Measurements from ENCODE around the gene DUS1L. TPM values are rescaled to one million over a fixed set of nuclear protein-coding genes. Genes with fewer than 3 reads are reported as not detected.

The DUS1L gene
- total RNA-seq, result 131 and 136 TPM in 2 replicates

DNA sequence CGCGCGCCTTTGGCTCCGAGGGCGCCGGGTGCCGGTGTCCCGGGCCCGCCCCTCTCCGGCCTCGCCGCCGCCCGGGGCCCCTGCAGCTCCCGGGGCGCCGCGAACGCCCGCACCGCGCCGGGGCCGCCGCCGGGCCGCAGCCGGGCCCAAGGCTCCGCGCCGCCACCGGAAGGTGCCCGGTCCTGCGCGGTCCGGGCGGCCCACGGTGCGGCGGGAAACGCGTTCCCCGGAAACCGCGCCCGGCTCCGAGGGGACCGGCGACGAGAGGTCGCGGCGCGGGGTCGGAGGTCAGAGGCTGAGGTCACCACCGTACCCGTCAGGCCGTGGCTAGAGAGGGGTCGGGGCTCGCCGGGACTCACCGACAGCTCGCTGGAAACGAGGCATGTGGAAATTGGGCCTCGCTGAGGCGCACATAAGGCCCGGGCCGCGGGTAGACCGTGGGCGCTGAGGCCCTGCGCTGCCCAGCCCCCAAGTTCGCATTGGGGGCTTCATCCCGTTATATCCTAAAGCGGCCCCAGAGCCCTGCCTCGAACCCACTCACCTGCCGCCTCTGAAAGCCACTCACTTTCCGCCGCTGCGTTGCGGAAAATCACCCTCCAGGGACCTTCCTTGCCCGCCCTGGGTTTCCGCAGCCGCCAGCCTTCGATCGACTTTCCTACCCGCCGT lies at the start of gene DUS1L:
DUS1L (minus strand) TSS at position 167 of the 666 bp plus-strand sequence. CDS start 745 bp downstream, outside the sequence.
- intact Hi-C loops (cut with micrococcal nuclease), result loop anchor here (1.0 to 5.0 kb wide), 5 partner anchors 14 to 89 kb away; partner anchors contain the start of genes CENPX, DCXR, FASN and GPS1

DNA sequence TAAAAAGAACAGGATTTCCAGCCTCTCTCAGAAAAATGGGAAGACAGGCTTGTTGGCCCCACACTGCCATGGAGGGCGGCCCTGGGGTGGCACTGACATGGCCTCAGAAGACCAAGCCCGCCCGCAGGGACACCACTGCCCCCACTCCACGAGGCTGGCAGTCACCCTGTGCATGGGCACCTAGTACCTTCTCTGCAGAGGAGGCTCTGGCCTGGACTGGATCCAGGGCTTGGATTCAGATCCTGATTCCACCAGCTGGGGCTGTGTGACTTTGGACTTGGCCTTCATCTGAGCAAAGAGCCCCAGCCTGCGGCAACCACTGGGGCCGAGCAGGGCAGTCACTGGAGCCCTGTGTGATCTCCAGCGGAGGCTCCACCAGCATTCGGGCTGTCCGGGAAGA lies 49.3 kb upstream of the DUS1L start:
- intact Hi-C loops (cut with micrococcal nuclease), result no loop called here

DNA sequence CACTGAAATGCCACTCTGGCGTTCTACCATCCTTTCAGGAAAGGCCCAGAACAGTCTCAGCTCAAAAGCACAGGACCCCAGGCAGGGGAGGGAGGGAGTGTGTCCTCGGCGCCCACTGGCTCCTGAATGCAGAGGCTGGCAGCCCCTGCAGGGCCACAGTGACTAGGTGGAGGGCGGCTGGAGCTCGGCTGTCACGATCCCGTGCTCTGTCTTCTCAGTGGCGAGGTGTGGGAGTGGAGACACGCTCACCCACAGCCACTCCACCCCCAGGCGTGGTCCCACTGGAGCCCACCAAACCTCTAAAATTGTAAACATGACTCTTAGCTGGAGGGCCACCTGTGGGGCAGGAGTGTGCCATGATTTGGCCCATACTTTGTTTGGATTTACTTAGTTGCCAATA lies 48.8 kb upstream of the DUS1L start:
- intact Hi-C loops (cut with micrococcal nuclease), result no loop called here

DNA sequence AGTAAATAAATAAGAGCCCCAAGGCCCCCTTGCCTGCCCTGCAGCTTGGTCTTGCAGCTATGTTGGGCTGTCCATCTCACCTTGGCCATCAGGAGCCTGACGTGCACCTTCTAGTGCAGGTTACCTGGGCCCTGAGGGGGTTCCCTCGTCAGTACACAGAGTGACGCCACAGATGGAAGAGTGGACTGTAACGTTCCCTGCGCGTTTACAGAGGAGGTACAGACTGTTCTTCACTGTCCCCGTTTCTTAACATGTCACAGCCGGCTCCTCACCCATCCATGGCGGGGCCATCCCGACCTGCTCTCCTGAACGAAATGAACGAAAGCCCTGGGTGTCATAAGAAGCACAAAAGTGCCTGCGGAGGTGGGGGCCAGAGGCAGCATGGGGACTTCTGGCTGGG lies 48.3 kb upstream of the DUS1L start:
- intact Hi-C loops (cut with micrococcal nuclease), result no loop called here

DNA sequence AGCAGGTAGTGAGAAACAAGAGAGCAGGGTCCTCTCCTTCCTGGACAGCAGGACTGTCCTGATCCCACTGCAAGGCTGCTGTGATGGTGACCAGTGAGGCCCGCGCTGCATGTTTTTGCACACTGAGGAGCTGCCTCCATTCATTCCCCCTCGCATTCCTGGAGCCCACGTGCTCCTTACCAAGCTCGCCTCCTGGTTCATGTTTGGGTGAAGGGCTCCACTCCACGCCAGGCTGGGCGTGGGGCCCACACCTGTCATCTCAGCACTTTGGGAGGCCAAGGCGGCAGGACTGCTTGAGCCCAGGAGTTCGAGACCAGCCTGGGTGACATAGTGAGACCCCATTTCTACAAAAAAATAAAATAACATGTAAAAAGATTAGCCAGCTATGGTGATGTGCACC lies 47.8 kb upstream of the DUS1L start:
- intact Hi-C loops (cut with micrococcal nuclease), result no loop called here

DNA sequence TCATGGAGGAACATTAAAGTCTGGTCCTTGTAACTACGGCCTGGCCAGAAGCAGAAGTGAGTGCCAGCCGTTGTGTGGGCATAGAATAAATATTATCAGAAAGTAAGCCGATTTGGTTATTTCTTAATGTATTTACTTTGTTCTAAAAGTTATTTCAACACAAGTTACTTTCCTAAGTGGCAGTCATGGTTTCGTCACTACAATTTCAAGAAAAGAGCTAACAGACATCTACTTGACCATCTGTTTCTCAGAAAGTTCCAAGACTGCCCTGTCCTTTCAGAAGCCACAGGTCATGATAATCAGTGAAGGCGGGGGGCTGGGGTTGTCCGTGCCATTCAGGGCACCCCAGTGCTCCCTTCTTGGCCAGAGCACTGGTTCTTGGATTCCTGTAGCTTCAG lies 47.3 kb upstream of the DUS1L start:
- intact Hi-C loops (cut with micrococcal nuclease), result no loop called here

DNA sequence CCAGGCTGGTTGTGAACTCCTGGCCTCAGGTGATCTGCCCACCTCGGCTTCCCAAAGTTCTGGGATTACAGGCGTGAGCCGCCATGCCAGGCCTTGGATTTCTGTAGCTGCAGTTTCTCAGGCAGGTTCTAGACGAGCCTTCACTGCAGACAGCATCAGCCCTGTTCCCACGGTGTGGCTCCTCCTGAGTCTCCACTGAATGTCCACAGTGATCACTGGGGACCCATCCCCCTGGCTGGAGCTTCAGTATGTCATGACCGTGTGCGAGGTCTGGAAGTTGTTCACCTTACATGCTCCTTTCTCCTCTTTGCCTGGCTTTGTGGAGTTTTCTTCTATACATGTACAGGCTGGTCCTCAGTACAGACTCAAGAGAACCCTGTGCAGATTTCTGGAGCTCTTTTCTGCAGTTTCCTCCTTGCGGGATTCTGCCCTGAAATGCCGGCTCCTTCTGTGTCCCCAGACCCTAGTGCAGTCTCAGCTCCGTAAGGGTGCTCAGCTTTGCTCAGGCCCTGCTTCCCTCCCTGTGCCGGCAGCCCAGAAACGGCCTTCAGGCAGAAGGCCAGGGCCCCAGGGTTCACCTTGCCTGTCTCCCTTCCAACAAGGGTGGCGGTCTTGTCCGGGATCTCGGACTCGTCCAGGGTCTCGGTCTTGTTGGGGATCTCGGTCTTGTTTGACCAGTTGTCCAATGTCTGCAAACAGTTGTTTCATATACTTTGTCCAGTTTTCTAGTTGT lies 46.7 kb upstream of the DUS1L start:
- intact Hi-C loops (cut with micrococcal nuclease), result no loop called here

DNA sequence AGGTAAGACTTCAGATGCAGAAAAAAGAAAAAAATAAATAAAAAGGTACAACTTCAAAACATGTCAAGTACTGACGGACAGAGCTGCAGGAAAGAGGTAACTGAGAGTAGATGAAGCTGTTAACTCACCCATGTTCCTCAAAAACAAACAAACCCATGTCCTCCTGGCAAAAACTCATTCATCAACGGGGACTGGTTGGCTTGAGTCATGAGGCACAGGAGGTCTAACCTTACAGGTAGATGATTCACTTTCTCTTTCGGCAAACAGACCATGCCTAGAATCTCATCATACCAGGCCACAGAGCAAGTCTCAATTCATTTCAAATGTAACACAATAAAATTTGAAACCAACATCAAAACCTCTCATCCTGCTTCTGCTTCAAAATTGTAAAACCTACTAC lies 44.7 kb upstream of the DUS1L start:
- intact Hi-C loops (cut with micrococcal nuclease), result loop anchor here (1.0 kb wide), 1 partner anchor 12 kb away; the partner anchor contains the start of gene FASN

DNA sequence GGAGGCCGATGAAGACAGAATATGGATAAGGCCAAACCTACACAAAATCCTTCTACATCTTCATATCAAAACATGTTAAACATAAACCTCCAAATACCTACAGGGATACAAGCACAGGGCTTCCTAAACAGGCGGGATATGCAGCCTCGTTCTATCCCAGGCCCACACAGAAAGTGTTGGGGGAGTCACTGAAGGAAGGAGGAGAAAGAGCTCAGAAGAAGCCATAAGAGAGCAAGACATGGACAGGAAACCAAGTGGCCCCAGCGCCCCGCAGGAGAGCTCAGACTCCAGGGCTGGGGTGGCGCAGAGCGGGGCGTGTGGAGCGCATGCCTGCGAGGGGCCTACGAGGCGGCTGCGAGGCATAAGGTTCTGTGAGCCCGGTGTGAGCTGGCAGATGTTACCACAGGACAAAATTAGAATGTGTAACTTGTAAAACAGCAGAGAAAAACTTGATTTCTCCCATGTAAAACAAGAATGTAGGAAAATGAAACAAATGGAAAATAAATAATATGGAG lies 43.4 kb upstream of the DUS1L start:
- intact Hi-C loops (cut with micrococcal nuclease), result no loop called here

DNA sequence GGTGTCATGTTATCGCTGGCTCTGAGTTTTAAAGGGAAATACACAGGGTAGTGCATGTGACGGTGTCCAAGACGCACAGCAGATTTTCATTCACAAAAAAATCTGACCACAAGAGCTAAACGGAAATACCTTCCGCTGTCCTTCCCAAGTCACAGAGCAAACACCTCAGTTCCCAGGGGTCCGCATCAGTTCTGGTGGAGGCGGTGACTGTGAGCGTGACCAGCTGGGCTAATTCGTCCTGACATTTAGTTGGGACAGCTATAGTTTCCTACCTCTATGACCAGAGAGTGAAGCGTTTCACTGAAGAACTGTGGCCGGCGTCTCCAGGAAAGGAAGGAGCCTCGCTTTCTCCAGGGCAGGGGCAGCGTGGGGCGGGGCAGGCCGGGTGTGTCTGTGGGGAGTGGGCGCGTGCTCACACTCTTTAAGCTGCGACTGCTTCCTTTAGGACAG lies 42.9 kb upstream of the DUS1L start:
- intact Hi-C loops (cut with micrococcal nuclease), result no loop called here

DNA sequence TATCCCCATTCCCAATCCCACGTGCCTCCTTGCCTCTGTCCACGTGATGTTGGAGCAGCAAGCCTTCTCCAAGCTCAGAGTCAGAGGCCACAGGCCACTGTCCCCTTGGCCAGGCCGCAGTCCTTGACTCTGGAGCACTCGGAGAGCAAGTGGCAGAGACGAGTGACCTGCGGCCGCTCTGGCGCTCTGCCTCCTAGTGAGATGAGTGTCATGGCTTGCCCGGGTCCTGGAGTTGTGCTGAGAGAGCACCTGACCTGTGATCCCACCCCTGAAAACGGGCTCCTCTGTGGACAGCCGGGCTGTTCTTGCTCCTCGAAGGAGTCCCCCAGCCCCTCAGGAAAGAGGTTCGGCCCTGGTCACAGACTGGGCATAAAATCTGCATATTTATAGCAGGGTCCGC lies 42.4 kb upstream of the DUS1L start:
- intact Hi-C loops (cut with micrococcal nuclease), result no loop called here

DNA sequence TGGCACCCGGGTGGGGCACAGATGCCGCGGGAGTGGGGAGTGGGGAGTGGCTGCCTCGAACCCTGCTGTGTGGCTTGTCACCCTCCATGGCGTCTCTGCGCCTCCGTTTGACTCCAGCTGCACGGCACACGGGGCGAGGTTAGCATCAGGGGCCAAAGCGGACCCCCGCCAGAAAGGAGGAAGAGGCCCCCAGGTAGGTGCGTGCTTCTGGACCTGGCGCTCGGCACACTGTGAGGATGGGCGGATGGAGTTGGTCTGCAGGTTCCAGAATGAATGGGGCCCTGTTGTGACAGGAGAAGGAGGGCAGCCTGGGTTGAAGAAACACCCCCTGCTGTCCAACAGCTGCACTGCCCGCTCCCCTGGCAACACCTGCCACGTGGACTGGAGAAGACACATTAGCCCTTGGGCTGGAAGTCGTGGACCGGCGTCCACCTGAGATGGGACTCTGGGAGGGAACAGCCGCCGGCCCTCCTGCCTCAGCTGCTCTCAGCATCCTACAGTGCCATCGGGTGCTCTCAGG lies 41.8 kb upstream of the DUS1L start:
- intact Hi-C loops (cut with micrococcal nuclease), result no loop called here

DNA sequence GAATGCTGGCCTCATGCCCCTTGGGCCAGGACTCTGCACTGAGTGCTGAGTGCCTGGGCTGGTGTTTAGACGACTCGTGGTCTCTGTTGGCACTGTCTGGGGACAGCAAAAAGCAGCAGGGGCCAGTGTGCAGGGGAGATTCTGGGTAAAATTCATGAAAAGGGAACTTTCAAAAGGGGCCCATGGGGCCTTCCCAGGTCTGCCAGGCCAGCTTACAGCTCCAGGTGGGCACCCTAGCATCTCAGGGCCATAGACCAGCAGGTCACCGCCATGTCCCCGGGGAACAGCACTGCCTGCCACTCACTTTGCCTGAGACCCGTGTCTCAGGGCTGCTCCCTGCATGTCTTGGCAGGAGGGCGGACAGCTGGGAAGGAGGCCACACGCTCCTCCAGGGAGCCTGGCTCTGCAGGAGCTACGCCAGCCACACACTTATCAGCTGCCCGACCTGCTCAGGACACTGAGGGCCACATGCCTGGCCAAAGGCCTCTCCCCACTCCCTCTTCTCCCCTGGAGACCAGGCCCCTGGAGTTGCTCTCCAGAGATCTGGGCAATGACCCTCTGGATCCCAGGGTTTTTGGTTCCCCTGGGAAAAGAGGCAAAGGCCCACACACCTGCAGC lies 41.2 kb upstream of the DUS1L start:
- intact Hi-C loops (cut with micrococcal nuclease), result loop anchor here (1.0 kb wide), 3 partner anchors 8 to 48 kb away; partner anchors contain the start of gene FASN

DNA sequence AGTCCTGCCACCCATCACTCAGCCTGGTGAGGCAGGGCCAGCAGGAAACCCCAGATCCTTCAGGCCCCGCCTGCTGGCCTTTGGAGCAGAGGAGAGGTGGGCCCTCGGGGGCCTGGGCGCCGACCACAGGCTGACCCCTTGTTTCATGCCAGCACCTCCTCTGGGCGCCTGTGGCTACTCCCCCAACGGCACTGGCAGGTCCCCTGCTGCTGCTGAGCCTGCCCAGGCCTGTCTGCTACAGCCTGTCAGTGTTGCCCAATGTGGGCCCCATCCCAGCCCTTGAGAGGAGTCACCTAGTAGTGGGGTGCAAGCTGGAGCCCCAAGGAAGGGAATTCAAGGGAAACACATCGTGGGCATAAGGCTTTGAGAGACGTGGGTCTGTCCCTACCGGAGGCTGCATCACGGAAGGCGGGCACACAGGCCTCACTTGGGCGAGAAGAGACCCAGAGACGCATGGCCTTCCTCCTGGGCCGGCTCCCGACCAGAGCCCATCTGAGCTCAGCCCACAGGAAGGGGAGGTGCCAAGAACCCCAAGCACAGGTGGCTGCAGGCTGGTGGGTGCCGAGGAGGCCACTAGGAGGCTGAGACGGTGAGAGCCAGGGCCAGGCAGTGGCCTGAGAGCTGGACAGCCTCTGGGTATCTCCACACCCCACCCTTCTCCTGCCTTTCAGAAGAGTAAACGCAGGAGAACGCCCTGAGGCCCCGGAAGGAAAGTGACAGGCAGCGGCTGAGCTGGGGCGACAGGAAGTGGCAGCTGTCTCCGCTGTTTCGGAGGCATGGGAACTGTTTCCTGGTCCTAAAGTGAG lies 40.5 kb upstream of the DUS1L start:
- intact Hi-C loops (cut with micrococcal nuclease), result loop anchor here (1.0 kb wide), 3 partner anchors 8 to 48 kb away; partner anchors contain the start of gene FASN

DNA sequence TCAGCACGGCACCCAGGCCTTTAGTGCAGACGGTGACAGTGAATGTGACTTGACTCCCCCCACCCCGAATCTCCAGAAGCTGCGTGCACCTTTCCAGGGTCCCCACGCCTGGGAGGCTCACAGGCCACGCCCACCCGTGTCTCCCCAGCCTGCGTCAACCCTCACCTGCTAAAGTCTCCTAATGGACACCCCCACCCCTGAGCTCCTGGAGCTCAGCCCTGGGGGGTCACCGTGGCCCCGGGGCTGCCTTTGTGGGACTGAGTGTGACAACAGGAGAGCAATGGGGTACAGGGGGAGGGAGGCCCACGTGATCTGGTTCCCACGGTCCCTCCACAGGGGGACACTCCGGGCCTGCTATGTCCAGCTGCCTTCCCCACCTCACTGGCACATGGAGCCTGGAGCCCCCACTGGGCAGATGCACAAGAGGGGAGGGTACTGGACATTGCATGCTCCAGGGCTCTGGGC lies 39.8 kb upstream of the DUS1L start:
- intact Hi-C loops (cut with micrococcal nuclease), result no loop called here

DNA sequence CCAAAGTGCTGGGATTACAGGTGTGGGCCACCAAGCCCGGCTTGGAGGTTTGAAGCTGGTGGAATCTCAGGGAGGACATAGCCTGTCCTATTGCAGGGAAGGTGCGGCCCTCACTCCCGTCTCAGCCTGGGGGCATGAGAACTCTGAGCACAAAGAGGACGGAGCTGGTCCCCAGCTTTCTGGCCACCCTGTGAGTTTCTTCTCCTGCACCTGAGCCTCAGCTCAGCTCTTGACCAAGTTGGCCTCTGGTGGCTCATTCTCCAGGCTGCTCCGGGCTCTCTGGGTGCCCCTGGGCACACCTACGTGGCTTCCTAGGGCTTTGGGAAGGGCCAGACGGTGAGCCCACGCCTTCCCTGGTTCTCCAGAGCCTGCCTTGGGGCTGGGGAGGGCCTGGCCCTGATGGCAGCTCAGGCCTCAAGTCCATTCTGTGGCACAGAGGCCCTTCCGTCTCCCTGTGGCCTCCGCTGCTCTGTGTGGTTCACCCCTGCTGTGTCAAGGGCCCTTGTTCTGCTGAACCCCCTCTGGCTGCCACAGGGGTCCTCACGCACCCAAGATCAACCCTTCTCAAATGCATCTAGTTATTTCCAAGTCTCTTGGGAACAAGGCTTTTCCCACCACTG lies 39.3 kb upstream of the DUS1L start:
- intact Hi-C loops (cut with micrococcal nuclease), result no loop called here

DNA sequence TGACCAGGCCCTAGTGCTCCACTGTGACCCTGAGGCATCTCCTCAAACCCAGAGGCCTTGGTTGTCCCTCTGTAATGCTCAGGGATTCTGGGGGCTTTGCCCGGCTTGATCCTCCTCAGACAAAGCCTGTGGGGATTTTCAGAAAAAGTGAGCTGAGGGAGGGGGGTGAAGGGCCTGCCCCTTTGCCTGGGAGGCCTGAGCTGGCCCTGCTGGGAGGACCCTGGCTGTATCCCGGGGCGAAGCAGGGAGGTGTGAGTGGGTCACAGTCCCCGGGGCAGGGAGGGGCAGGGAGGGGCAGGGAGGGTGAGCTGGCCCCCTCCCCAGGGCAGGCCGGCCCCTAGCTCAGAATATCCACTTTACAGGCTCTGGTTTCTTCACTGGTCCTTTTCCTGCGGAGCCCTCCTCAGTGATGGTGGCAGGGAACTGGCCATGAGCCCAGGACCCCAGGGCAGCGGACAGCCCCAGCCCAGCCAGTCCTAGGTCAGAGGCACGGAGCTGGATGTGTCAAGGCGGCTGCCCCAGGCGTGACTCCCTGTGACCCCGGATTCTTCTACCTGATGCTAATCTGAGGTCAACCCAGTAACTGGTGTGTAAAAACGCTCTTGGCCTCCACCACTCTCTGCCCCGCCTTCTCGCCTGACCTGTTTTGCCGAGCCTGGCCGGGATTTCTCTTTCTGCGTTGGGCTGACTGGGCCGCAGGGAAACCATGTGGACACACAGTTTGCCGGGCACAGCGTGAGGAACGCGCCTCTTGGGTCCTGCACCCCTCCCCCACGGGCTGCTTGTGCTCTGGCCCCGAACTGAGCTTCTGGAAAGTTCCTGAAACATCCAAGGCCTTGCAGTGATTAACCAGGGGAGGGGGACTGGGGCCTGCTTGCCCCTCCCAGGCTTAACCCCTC lies 38.2 kb upstream of the DUS1L start:
- intact Hi-C loops (cut with micrococcal nuclease), result no loop called here

DNA sequence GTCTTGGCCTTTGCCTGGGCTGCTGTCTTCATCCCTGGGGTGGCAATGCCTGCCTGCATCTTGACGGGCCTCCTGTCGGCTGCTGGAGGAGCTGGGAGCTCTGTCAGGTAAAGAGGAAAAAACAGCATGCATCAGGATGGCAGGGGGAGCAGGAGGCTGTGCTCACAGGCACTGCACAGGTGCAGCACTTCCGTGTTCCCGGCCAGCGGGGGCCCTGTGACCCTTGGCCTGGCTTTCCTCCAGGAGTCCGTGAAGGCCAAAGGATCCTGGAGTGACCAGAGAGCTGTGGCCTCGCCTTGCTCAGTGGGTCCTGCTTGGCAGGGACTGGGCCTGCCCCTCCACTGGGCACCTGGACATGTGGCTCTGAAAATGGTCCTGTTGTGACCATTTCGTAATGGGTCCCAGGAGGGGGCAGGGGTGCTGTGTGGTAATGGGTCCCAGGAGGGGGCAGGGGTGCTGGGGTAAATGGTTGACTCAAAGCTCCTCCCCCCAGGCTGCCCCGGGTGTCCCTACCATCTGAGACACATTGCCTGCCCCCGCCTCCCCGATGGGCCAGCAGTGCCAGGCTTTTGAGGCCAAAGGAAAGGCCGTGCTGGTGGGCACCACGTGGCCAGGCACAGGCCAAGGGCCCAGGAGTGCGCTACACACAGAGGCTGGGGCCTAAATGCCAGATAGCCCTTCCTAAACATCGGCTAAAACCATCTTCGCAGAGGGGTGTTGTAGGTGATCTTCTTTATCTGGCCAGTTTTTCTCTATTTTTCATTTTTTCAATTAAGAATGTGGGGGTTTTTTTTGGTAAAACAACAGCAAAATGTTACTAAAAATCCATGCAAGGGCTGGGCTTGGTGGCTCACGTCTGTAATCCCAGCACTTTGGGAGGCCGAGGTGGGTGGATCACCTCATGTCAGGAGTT lies 36.4 kb upstream of the DUS1L start:
- intact Hi-C loops (cut with micrococcal nuclease), result no loop called here

All from T-helper 1 cell treated with Interleukin-12 subunit alpha and Interleukin-12 subunit beta and Interleukin-4 antibody, amounts not matched to agents 30 ng/mL and 1 ng/mL, for 36 hours (primary cell).